H54 (cell line): ENCODE results near the gene C1QTNF8.

Source experiments
- DNase-seq: peaks from one replicate; pipeline ENCODE4 v3.0.0; 2011; ENCODE audit warnings: low spot score, mixed read lengths; ENCODE audit not compliant: insufficient read length
- FAIRE-seq: peaks from 3 replicates; lab custom pipeline; 2011; peaks lifted over from hg19 to GRCh38; lab: Jason Lieb, UNC
- POLR2A ChIP-seq: IDR thresholded peaks from 2 replicates; pipeline ENCODE4 v1.6.1; 2011; ENCODE audit warnings: low read depth, mild to moderate bottlenecking, low read length

Gene C1QTNF8

GRCh38 chr16:1066584-1067172 lies 29.4 kb downstream of the C1QTNF8 start:
- no peak for TF ChIP-seq POLR2A
- FAIRE-seq (no peak), DNase-seq (no peak)

GRCh38 chr16:1065469-1066128 lies 30.4 kb downstream of the C1QTNF8 start:
- FAIRE-seq (no peak), DNase-seq (no peak)
- TF ChIP-seq POLR2A = no peak

- TF ChIP-seq POLR2A = no peak
- FAIRE-seq (no peak), DNase-seq (no peak)
Measured at GRCh38 chr16:1063728-1064127, 32.3 kb downstream of the C1QTNF8 start.

- FAIRE-seq (no peak), DNase-seq (no peak)
- no peak for TF ChIP-seq POLR2A
Measured at GRCh38 chr16:1062895-1063294, 33.1 kb downstream of the C1QTNF8 start.

- FAIRE-seq (no peak), DNase-seq (no peak)
- no peak for TF ChIP-seq POLR2A
Measured at GRCh38 chr16:1061769-1062505, 34.1 kb downstream of the C1QTNF8 start.

- TF ChIP-seq POLR2A = no peak
- no peak for DNase-seq
- FAIRE-seq = no peak
Measured at GRCh38 chr16:1060416-1061340, 35.4 kb downstream of the C1QTNF8 start.

GRCh38 chr16:1059310-1059709 lies 36.7 kb downstream of the C1QTNF8 start:
- FAIRE-seq (no peak), DNase-seq (no peak)
- no peak for TF ChIP-seq POLR2A

GRCh38 chr16:1058216-1058615 lies 37.8 kb downstream of the C1QTNF8 start:
- FAIRE-seq (no peak), DNase-seq (no peak)
- TF ChIP-seq POLR2A = no peak

- TF ChIP-seq POLR2A = no peak
- DNase-seq (no peak), FAIRE-seq (no peak)
Measured at GRCh38 chr16:1057252-1057932, 38.7 kb downstream of the C1QTNF8 start.

- TF ChIP-seq POLR2A = no peak
- FAIRE-seq (no peak), DNase-seq (no peak)
Measured at GRCh38 chr16:1056196-1056595, 39.8 kb downstream of the C1QTNF8 start.

- FAIRE-seq (no peak), DNase-seq (no peak)
- no peak for TF ChIP-seq POLR2A
Measured at GRCh38 chr16:1055557-1055924, 40.5 kb downstream of the C1QTNF8 start.

- no peak for FAIRE-seq
- TF ChIP-seq POLR2A = no peak
- no peak for DNase-seq
Measured at GRCh38 chr16:1054660-1055556, 41.1 kb downstream of the C1QTNF8 start.

GRCh38 chr16:1053700-1054368 lies 42.2 kb downstream of the C1QTNF8 start:
- FAIRE-seq (no peak), DNase-seq (no peak)
- TF ChIP-seq POLR2A = no peak
